Measurements from ENCODE around the gene CCDC200.
A peak's percentile ranks its signal among the peaks of the same experiment; 100 is the strongest.
"Not testable (repeated sequence)": the region's sequence is repeated elsewhere in the genome, so short reads cannot be mapped to it uniquely, and the experiment has no call there.

Gene CCDC200

GRCh38 chr17:43228020-43228782, at the start of gene CCDC200:
CCDC200 (minus strand) TSS chr17:43228623; CDS start chr17:43228554, 69 bp downstream.
- not testable (repeated sequence) for DNase-seq (ENCODE audit: low read depth in 2 of 2)

DNA sequence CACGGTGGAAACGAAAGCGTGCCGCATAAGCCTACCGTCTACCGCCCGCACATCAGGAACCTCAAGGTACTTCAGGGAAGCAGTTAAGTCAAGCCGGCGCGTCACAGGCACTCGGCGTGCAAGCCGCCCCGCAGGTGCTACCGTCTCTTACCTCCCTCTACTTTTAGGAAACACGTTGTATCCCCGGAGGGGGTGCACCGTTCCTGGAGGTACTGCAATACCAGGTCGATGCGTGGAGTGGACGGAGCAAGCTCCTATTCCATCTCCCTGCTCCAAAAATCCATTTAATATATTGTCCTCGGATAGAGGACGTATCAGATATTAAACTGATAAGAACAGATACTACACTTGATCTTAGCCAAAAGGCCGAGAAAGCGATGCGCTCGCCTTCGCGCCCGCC, 44.5 kb upstream of the CCDC200 start:
- DNase-seq (ENCODE audit: low read depth in 2 of 2): not testable (repeated sequence)

- DNase-seq (ENCODE audit: low read depth in 2 of 2): not testable (repeated sequence)
These were observed 44.1 kb upstream of the CCDC200 start for GRCh38 chr17:43272483-43272882.

DNA sequence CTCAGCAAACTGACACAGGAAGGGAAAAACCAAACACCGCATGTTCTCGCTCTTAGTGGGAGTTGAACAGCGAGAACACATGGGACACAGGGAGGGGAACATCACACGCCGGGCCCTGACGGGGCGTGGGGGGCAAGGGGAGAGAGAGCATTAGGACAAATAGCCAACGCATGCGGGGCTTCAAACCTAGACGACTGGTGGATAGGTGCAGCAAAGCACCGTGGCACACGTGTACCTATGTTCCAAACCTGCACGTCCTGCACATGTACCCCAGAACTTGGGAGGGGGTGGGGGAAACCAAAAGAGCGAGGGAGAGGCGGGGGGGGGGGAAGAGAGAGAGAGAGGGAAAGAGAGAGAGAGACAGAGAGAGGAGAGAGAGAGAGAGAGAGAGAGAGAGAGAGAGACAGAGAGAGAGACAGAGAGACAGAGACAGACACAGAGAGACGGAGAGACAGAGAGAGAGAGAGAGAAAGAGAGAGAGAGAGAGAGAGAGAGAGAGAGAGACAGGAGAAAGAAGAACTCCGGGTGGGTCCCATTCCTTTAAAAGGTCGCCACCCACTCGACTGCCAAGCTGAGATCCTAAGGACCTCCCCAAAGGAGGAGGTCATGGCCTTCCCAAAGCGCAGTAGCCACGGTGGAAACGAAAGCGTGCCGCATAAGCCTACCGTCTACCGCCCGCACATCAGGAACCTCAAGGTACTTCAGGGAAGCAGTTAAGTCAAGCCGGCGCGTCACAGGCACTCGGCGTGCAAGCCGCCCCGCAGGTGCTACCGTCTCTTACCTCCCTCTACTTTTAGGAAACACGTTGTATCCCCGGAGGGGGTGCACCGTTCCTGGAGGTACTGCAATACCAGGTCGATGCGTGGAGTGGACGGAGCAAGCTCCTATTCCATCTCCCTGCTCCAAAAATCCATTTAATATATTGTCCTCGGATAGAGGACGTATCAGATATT, 42.4 kb upstream of the CCDC200 start:
- not testable (repeated sequence) for DNase-seq (ENCODE audit: low read depth in 2 of 2)

GRCh38 chr17:43246456-43246855, 18.0 kb upstream of the CCDC200 start:
- not testable (repeated sequence) for DNase-seq (ENCODE audit: low read depth in 2 of 2)

DNA sequence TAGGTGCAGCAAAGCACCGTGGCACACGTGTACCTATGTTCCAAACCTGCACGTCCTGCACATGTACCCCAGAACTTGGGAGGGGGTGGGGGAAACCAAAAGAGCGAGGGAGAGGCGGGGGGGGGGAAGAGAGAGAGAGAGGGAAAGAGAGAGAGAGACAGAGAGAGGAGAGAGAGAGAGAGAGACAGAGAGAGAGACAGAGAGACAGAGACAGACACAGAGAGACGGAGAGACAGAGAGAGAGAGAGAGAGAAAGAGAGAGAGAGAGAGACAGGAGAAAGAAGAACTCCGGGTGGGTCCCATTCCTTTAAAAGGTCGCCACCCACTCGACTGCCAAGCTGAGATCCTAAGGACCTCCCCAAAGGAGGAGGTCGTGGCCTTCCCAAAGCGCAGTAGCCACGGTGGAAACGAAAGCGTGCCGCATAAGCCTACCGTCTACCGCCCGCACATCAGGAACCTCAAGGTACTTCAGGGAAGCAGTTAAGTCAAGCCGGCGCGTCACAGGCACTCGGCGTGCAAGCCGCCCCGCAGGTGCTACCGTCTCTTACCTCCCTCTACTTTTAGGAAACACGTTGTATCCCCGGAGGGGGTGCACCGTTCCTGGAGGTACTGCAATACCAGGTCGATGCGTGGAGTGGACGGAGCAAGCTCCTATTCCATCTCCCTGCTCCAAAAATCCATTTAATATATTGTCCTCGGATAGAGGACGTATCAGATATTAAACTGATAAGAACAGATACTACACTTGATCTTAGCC, 12.4 kb upstream of the CCDC200 start:
- not testable (repeated sequence) for DNase-seq (ENCODE audit: low read depth in 2 of 2)

DNA sequence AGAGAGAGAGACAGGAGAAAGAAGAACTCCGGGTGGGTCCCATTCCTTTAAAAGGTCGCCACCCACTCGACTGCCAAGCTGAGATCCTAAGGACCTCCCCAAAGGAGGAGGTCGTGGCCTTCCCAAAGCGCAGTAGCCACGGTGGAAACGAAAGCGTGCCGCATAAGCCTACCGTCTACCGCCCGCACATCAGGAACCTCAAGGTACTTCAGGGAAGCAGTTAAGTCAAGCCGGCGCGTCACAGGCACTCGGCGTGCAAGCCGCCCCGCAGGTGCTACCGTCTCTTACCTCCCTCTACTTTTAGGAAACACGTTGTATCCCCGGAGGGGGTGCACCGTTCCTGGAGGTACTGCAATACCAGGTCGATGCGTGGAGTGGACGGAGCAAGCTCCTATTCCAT, 11.2 kb upstream of the CCDC200 start:
- not testable (repeated sequence) for DNase-seq (ENCODE audit: low read depth in 2 of 2)

GRCh38 chr17:43233877-43234276, 5.5 kb upstream of the CCDC200 start, which contains the start of gene RNU2-1:
RNU2-1 (minus strand) TSS chr17:43233977.
- not testable (repeated sequence) for DNase-seq (ENCODE audit: low read depth in 2 of 2)

GRCh38 chr17:43233263-43233662, 4.8 kb upstream of the CCDC200 start:
- not testable (repeated sequence) for DNase-seq (ENCODE audit: low read depth in 2 of 2)

GRCh38 chr17:43232021-43232699, 3.7 kb upstream of the CCDC200 start:
- not testable (repeated sequence) for DNase-seq (ENCODE audit: low read depth in 2 of 2)

- not testable (repeated sequence) for DNase-seq (ENCODE audit: low read depth in 2 of 2)
These were observed 3.0 kb upstream of the CCDC200 start for GRCh38 chr17:43231205-43232020.

DNA sequence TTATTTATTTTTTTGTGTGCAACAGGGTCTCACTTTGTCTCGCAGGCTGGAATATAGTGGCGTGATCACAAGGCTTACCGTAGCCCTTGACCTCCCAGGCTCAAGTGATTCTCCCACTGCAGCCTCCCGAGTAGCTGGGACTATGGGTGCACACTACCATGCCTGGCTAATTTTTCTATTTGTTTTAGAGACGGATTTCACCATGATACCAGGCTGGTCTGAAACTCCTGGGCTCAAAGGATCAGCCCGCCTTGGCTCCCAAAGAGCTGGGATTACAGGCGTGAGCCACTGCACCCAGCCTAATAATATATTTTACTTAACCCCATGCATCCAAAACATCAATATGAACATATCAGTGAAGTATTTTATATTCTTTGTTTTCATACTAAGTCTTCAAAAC, 2.0 kb downstream of the CCDC200 start:
- no peak for DNase-seq (ENCODE audit: low read depth in 2 of 2)

DNA sequence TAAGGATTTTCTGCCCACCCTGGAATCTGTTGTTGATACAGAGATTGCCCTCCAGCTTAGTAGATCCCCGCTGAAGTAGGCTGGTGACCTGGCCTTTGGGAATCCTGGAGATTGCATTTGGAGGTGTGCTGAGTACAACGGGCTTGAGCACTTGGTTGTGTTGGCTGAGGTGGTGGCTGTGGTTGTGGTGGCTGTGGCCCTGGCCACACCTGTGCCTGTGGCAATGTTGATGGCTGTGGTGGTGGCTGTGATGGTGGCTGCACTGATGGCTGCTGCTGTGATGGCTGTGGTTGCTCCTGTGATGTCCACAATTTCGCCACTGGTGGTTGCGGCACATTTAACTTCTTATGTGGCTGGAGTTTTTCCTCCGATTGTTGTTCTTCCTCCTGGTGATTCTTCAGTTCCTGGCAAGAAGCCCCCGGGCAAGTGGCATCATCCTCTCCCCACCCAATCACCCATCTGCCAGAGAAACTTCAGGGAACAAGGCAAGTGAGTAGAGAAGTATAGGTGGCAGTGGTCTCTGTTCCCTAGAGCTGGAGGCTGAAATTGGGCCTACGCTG, 4.2 kb downstream of the CCDC200 start:
- DNase-seq (ENCODE audit: low read depth in 2 of 2): no peak

- DNase-seq (ENCODE audit: low read depth in 2 of 2): no peak
These were observed 7.8 kb downstream of the CCDC200 start for GRCh38 chr17:43220511-43221125.

- DNase-seq (ENCODE audit: low read depth in 2 of 2): no peak
These were observed 8.6 kb downstream of the CCDC200 start for GRCh38 chr17:43219746-43220380.

- DNase-seq (ENCODE audit: low read depth in 2 of 2): no peak
These were observed 9.4 kb downstream of the CCDC200 start for GRCh38 chr17:43219001-43219400.

DNA sequence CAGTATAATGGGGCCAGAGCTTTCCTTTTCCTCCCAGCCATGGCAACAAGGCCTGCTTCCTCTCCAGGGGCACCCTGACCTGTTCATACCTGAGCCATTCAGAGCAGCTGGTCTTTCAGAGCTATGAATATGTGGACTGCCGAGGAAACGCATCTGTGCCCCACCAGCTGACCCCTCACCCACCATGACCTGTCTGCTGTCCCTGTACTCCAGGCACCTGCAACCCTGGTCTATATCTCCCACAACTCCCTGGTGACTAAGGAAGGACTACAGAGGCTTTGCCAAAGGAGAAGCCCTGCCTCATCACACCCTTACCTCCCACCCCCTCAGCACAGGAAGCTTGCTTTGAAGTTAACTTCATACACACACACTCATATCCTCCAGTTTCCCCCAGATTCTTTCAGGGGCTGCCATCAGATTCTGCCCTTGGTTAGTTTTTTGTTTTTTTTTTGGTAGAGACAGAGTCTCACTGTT, 10.8 kb downstream of the CCDC200 start:
- DNase-seq (ENCODE audit: low read depth in 2 of 2): peak; percentile 10 to 19

DNA sequence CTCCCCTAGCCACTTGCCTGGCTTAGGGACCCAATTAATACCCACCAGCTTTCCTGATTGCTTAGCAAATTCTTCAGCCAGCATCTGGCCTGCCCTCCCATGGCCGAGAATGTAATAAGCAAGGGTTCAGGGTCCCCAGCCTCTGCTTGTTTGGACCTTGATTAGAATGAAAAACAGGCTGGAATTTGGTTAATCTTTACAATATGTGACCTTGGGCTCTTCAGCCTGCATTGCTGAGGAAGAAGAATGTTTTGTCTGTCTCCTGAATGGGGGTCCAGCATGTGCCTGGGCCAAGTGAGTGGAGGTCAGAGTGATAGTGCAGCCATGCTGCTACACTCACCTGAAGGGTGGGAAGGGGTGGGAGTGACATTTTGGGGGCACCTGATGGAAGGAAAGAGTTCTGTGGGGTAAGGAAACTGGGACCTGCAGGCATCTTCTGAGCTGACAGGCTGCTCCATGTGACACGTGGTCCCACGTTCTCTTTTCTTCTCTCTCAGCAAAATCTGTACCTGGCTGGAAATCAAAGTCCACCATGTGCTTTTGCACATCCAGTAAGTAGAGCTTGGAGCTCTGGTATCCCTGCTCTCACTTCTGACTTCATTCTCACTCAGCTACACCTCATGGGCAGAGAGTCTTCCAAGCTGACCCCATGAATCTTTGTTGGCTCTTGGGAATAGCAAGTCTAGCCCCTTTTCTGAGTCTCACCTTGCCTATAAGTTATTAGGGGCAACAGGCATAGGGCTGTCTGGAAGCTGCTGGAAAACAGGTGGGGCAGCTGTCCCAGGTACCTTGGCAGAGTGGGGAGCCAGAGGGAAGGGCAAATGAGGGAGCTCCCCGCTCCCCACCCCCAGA, 11.4 kb downstream of the CCDC200 start:
- no peak for DNase-seq (ENCODE audit: low read depth in 2 of 2)

Data from stimulated activated CD8-positive, alpha-beta memory T cell treated with anti-CD3 and anti-CD28 coated beads, Interleukin-7, amount 100 ng/mL, for 4 hours (primary cell).